ENCODE results near the gene DLK2.
A peak's percentile ranks its signal among the peaks of the same experiment; 100 is the strongest.
"Not testable (repeated sequence)": the region's sequence is repeated elsewhere in the genome, so short reads cannot be mapped to it uniquely, and the experiment has no call there.

Gene DLK2

DNA sequence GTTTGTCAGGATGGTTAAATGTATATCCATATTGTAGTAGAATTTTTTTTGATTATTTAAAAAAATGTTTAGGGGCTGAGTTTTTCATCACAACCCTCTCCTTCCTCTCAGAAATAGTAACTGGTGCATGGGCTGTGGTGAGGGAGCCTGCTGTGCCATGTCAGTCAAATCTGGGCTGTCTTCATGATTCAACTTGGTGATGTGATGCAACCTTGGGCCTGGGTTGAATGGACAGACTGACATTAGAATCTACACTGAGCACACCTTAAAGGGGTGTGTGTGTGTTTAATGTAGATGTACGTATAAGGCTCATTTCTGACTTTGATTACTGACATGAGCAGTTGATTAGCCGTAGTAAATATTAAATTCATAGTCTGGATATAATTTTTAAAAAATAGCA lies 25.7 kb upstream of the DLK2 start:
- peak in 1 of 5 donors; percentile 36 for DNase-seq

DNA sequence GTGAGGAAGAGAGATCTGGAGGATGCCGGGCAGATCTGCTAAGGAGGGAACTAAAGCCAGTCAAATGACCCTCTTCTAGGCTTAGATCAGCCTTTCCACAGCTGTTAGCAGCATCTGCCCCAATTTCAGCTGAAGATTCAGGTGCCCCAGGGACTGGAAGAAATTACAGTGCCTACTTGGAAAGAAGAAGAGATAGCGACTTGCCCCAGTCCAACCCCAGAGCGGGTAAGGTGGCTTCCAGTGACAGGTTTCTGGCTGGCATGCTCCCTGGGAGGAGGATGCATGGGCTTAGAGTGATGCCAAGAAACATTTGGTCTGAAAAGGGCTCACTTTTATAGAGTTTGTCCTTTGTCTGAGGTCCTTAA lies 22.6 kb upstream of the DLK2 start:
- DNase-seq = no peak

DNA sequence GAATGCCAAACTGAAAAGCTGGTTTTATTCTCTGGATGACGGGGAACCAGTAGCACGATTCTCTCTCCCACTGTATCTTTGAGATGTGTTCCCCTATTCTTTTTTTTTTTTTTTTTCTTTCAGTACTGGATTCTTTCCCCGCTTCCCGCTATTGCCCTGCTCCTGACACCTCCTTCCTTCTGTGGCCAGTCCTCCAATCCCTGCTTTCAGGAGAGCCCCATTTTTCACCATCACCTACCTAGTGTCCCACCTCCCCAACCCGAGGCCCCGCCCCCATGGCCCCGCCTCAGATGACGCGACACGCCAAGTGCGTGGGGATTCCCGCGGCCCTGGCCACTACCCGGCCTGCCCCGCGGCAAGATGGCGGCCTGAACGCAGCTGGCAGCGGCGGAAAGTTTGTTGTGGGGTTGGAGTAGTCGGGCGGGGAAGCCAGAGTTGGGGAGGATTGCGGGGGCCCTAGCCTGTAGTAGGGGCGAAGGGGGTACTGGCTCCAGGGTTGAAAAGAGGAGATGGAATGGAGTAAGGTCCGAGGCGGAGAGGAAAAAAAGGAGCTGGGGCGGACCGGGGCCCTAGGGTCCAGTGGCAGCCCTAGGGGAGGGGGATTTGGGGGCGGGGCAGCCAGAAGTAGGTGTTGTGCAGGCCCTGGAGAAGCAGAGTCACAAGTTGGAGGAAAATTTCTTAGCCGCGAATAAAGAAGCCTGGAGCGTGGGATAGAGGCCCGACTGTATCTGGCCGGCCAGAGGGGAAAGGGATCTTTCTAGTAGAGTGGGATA lies 22.1 kb upstream of the DLK2 start, which contains the start of gene TJAP1:
Gene TJAP1, plus strand, starts transcription at position 336 of the 773 bp plus-strand sequence. CDS start 21,432 bp downstream, outside the sequence.
- DNase-seq = peak; percentile 89 to 95 (median 92)

DNA sequence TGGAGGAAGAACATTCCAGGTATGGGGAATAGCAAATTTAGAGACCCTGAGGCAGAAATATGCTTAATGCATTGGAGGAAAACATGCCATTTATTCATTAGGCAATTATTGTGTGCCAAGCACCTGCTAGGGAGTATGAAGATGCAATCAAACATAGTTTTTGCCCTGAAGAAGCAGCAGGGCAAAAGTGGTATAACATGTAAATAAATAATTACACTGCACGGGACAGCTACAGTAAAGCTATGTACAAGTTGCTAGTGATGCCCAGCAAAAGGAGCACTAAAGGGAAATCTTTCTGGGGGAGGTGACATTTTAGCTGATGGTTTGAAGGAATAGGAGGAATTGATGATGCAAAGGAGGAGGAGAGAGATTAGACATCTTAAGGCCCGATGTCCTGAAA lies 21.4 kb upstream of the DLK2 start:
- DNase-seq = no peak

DNA sequence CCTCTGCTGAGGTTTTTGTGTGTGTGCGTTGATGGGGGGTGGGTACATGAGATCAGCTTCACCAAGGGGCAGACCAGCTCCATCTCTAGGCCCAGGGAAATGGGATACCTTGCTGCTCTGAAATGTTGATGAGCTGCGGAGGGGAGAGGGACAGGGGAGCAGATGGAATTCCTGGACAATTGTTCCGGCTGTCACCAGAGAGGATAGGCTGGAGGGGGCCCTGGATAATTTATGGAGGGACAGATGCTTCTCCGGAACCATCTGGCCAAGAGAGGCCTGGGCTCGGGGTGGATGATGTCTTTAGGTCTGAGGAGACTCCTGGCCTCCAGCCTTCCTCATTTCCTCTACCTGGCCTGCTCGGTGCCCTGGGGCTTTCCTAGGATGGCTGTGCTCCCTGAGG lies 20.2 kb upstream of the DLK2 start:
- no peak for DNase-seq

DNA sequence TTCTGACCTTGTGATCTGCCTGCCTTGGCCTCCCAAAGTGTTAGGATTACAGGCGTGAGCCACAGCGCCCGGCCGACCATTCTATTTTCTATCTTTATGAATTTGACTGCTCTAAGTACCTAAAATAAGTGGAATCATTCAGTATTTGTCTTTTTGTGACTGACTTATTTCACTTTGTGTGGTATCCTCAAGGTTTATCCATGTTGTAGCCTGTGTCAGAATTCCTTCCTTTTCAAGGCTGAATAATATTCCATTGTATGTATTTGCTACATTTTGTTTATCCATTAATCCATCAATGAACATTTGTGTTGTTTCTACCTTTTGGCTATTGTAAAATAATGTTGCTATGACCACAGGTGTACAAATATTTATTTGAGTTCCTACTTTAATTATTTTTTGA lies 17.2 kb upstream of the DLK2 start:
- DNase-seq = no peak

DNA sequence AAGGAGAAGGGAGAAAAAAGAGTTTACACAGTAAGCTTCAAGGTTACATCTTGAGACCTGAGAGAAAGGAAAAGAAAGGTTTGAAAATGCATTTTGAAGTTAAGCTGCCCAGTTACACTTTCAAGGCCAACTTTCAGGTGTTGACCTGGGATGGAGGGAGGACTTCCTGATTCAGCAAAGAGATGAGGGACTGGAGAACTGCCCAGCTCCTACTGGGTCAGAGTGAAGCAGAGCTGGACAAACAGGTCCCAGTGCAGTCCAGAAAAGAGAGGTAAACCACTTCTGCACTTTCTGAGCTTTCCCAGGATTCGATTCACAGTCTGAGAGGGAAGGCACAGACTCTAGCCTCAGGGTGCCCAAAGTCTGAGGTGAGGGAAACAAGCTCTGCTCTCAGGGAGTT lies 16.1 kb upstream of the DLK2 start:
- no peak for DNase-seq

DNA sequence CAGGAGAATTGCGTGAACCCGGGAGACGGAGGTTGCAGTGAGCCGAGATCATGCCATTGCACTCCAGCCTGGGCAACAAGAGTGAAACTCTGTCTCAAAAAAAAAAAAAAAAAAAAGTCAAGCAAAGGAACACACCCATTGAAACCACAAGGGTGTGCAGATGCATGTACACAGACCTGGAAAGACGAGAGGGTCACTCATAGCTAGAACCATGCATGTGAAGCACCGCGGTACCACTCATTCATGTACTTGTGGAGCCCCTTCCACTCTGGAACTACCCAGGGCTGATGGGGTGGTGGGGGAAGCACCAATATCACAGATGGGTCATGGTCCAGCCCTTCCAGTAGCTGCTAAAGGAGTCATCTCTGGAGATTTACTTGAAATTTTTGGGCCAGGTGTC lies 14.6 kb upstream of the DLK2 start:
- DNase-seq = no peak

DNA sequence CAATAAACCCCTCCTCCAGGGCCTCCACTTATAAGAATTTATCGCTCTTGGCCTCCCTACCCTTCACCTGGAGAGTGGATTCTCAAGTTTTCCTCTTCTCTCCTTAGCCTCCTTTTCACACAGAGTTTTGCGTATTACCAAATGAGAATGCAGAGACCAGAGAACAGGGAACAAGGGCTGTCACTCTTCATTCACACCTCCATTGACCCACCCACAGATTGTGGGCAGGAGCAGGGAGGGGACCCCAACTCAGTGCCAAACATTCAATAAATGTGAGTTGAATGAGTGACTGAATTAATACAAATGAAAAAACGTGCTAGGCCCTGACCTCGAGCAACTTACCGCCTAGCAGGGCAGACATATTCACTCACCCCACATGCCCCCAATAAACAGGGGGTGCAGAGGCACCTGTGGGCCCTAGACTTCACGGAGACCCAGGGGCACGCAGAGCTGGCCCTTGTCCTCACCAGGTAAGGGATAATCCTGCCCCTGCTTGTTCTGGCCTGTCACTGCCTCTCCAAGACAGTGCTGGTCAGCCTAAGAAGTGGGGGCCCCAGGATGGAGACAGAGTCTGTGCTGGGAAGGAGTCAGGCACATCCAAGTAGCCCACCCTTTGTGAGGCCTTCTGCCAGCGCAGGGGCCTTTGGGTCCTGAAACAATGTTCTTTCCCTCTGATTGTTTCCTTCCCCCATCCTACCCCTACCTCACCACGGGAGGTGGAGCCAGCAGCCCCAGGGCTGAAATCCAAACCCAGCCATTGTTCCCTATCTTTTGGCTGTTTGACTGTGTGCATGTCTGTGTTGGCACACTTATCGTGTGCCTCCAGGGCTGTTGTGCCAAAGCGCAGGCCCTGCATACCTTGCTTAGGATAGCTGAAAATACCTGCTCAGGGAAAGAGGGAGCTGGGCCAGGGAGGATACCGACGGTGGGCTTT lies 13.7 kb upstream of the DLK2 start:
- no peak for DNase-seq

DNA sequence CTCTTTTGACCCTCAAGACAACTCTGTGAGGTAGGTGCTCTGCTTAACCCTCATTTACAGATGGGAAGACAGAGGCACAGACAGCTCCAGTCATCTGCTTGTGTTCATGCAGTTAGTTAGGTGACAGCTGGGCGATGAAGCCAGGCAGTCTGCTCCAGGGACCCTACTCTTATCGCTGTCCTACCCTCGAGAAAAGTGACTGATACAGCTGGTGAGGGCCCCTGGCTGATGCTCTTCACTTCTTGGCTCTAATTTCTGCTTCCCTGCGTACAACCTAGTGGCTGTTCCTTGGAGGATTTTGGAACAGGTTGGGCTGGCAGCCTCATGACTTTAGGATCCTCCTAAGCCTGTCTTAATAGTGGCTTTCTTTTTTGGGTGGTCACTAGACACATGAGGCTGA lies 12.9 kb upstream of the DLK2 start:
- no peak for DNase-seq

DNA sequence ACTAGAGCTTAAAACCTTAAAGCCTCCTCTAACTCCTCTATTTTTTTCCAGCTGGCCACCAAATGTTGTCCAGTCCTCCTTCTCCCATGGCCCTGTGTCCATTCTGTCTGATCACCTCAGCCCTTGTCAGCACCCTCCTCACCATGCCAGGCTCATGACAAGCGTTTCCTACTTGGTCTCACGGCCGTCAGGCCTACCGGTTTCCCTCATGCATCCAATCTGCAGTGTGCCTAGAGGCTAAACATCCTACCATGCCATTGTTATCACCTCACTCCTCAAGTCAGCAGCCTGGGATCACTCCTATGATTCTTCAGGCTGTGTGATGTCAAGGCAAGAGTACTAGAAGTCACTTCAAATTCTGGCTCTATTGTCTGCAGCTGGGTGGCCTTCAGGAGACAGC lies 12.4 kb upstream of the DLK2 start:
- no peak for DNase-seq

DNA sequence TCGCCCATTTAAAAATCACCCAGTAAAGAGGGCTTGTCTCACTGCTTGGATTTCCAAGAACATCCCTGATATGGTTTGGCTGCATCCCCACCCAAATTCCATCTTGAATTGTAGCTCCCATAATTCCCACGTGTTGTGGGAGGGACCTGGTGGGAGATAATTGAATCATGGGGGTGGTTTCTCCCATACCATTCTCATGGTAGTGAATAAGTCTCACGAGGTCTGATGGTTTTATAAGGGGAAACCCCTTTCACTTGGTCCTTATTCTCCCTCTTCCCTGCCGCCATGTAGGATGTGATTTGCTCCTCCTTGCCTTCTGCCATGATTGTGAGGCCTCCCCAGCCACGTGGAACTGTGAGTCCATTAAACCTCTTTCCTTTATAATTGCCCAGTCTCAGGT lies 11.9 kb upstream of the DLK2 start:
- DNase-seq = not testable (repeated sequence)

DNA sequence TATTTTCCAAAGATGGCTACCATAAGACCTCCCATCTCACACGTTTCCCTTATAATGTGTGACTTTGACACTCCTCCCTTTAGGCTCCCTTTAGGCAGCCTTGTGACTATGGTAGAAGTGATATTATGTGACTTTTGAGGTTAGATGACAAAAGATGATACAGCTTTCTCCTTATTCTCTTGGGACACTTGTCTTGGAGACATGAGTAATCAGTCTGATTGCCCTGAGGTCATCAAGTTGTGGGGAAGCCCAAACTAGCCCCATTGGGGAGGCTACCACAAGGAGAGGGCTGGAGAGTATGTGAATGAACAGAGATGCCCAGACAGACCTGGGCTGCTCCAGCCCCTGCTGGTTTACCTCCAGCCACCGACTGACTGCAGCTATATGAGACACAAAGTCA lies 10.6 kb upstream of the DLK2 start:
- no peak for DNase-seq

DNA sequence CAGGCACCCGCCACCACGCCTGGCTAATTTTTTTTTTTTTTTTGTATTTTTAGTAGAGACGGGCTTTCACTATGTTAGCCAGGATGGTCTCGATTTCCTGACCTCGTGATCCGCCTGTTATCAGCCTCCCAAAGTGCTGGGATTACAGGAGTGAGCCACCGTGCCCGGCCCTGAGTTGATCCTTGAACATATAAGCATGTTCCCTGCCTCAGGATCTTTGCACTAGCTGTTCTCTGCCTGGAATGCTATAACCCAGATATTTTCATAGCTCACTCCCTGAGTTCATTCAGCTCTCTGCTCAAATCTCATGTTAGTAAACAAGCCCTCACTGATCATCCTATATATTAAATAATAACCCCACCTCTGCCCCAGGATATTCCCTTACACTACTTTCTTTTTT lies 9.0 kb upstream of the DLK2 start:
- DNase-seq = no peak

DNA sequence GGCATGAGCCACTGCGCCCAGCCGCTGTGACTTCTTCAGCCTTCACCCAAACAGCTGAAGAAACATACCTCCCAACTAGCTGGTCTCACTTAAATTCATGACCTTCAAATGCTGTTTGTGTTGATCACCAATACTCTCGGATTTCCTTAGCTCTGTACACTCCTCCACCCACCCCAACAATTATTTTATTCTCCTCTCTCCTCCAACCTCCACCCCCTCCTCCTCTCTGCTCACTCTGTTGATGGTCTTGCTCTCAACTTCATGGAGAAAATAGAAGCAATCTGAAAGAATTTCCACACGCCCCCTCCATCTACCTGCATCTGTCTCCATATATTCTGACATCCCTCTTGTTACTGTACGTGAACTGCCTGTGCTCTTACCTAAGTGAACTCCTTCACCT lies 6.6 kb upstream of the DLK2 start:
- no peak for DNase-seq

DNA sequence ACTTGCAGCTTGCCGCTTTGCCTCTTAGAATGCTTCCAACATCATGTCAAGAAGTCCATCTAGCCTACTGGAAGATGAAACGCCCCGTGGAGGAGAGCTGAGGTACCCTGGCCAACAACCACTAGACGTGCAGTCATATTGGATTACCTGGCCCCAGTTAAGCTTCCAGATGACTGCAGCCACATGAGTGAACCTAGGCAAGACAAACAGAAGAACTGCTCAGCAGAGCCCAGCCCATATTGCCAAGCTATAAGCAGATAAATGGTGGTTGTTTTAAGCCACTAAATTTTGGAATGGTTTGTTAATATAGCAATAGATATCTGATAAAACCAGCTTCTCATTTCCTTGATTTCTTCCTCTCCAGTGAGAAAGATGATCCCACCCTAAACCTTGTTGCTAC lies 4.7 kb upstream of the DLK2 start:
- no peak for DNase-seq

DNA sequence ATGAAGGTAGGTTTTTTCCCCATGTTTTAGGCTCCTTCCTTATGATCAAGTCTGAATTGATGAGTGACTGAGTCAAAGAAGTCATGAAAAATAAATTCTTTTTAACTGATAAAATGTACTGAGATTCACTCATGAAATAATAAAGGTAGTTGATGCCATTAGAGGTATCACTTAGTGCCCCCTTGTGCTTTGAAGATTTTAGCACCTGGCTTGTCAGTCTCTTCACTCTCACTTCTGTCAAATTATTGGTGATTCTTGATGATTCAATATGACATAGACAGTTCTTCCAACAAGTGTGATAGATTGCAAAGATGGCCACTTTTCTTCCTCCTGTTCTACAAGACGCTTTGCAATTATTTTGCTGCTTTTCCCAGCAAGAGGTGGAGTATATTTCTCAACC lies 4.2 kb upstream of the DLK2 start:
- DNase-seq = no peak

DNA sequence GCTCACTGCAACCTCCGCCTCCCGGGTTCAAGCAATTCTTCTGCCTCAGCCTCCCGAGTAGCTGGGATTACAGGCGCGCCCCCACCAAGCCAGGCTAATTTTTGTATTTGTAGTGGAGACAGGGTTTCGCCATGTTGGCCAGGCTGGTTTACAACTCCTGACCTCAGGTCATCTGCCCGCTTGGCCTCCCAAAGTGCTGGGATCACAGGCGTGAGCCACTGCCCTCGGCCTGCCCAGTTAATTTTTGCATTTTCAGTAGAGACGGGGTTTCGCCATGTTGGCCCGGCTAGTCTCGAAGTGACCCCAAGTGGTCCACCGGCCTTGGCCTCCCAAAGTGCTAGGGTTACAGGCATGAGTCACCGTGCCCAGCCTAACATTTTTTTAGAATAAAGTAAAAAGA lies 2.8 kb upstream of the DLK2 start:
- DNase-seq = not testable (repeated sequence)

DNA sequence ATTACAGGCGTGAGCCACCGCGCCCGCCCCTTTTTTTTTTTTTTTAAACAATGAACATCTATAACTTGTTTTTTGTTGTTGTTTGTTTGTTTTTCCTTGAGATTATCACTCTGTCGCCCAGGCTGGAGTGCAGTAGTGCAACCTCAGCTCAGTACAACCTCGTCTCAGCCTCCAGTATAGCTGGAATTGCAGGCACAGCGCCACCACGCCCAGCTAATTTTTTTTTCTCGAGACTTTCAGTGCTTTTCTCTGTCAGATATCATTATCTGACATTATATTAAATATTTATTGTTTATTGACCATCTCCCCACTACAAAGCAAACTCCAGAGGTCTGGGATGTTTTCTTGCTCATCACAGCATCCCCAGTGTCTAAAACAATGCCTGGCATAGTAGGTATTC lies 2.3 kb upstream of the DLK2 start:
- DNase-seq = no peak

DNA sequence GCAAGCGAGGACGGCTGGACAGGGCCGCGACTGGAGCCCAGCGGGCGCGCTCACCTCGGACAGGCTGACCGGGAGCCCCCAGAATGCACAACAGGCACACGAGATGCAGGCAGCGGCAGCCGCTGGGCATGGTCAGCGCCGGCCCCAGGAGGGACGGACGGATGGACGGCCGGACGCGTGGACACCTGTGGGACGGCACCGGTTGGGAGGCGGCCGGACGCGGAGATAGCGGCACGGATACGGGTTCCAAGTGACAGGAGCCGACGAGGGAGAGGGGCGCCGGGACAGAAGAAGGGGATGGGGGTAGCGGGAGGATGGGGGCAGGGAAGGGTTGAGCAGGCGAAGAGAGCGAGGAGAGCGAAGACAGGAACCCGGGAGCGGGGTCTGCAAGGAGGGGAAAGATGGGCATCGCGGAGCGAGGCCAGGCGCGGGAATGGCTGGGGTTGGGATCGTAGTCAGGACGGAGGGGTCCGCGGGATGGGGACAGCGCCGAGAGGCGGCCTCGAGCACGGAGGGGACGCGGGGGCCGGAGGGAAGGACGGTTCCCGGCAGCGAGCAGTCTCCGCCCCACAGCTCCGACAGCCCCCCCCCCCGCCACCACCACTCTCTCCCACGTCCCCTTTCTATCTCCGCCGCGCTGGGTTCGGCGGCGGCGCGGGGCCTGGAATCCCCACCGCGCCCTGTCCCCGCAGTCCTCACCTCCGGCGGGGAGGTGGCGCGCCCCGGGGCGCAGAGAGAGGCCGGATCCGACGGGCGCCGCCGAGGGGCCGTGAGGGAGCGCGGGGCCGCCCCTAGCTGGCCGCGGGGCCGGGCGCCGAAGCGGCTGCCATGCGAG lies 435 bp downstream of the DLK2 start:
- peak in 3 of 5 donors; percentile 20 to 50 (median 26) for DNase-seq

DNA sequence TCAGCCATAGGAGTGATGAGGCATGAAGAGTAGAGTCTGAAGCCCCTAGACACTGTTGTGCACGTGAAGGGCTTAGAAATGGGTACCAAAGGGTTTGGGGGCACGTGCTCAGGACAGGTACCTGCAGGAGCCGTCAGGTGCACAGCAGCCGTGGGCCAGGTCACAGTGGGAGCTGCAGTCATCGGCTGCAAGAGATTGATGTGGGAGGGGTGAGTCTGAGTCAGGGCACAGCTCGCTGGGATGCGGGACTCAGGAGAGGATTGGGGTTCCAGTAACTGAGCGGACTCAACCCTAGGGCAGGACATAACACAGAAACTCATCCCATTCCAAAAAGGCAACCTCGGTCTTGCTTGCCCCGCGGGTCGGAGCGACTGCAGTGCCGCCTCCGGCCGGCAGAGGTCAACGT lies 1.1 kb downstream of the DLK2 start:
- DNase-seq = peak in 3 of 5 donors; percentile 51 to 62 (median 55)

DNA sequence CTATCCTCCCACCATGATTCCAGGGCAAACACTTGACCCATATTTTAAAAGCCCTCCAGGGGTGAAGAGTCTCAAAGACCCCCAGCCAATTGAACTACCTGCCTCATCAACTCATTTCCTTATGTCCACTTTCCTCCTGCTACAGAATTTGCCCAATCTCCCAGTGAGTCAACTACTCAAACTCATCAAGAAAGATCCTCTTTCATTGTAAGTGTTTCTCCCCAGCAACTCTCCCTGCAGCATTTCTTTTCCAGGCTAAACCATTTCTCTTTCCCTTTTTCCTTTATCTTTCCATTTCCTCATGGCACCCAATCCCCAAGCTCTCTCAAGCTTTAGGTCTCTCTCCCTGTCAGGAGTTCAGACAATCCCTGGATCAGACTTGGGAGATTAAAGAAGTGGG lies 1.5 kb downstream of the DLK2 start:
- no peak for DNase-seq

DNA sequence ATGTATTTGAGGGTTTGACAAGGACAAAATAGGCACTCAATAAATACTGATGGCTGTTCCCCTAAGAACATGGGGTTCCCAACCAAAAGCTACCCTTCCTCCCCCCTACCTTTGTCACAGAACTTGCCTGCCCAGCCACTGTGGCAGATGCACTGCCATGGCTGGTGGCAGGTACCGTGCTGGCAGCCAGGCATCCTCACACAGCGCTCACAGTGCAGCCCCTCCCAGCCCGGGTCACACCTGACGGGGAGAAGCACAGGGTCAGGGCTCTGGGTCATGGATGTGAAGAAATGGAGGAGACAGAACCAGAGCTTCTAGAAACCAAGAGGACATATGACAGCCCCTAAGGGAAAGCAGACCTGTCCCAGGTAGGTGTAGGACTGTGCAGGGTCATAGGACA lies 2.5 kb downstream of the DLK2 start:
- no peak for DNase-seq
